PC-9 (cell line): ENCODE data around the gene SHANK1. TPM values are rescaled to one million over a fixed set of nuclear protein-coding genes. Genes with fewer than 3 reads are reported as not detected.
A peak's percentile ranks its signal among the peaks of the same experiment; 100 is the strongest.
"Not testable (repeated sequence)": the region's sequence is repeated elsewhere in the genome, so short reads cannot be mapped to it uniquely, and the experiment has no call there.

Experiments used
- BruUV-seq: library from RNA; stranded (reverse); fragments of 400-500 nt; replicated peaks from 2 replicates; lab custom pipeline; 2021; lab: Mats Ljungman, UMichigan
- CTCF ChIA-PET: fragments of 300-600 bp; sonication (Branson Sonifier 250); formaldehyde crosslinking; loops from one replicate; lab custom pipeline; 2022; ENCODE audit warnings: antibody characterized with exemption; lab: Charles Lee
- POLR2A ChIA-PET: fragments of 300-600 bp; sonication (Branson Sonifier 250); formaldehyde crosslinking; loops from one replicate; lab custom pipeline; 2022; ENCODE audit warnings: antibody characterized with exemption; ENCODE audit not compliant: unreplicated experiment; lab: Charles Lee
- DNase-seq, 2 experiments: peaks; one replicate each; pipeline versions ENCODE4 v3.0.0 to v3.0.0-alpha.2; 2015 to 2022; ENCODE audit warnings: mixed read lengths in 1 of 2
- H2AFZ ChIP-seq: fragments of 200-600 bp; sonication (generic); 2 replicates; pipeline ENCODE4 v1.8.1; 2017; ENCODE audit warnings: antibody characterized with exemption
- H3F3A ChIP-seq: fragments of 200-600 bp; sonication (generic); 2 replicates; pipeline ENCODE4 v1.8.1; 2017; ENCODE audit warnings: antibody characterized with exemption, mild to moderate bottlenecking, low read depth; ENCODE audit not compliant: insufficient read depth
- H3K27ac ChIP-seq: fragments of 200-600 bp; sonication (generic); 2 replicates; pipeline ENCODE4 v1.6.1; 2016; ENCODE audit warnings: mixed run types
- H3K27me3 ChIP-seq: fragments of 200-600 bp; sonication (generic); 2 replicates; pipeline ENCODE4 v1.6.1; 2016; ENCODE audit warnings: low read depth, mixed run types; ENCODE audit not compliant: insufficient read depth
- H3K36me3 ChIP-seq: fragments of 200-600 bp; sonication (generic); 2 replicates; pipeline ENCODE4 v1.6.1; 2016; ENCODE audit warnings: low read depth, mixed run types
- H3K4me1 ChIP-seq: fragments of 200-600 bp; sonication (generic); replicated peaks from 2 replicates; pipeline ENCODE4 v1.6.1; 2016; ENCODE audit warnings: mixed run types; ENCODE audit not compliant: insufficient read depth
- H3K4me2 ChIP-seq: fragments of 200-600 bp; sonication (generic); 2 replicates; pipeline ENCODE4 v1.6.1; 2017; ENCODE audit warnings: mixed run types
- H3K4me3 ChIP-seq: fragments of 200-600 bp; sonication (generic); 2 replicates; pipeline ENCODE4 v1.6.1; 2016; ENCODE audit warnings: mixed run types
- H3K79me2 ChIP-seq: fragments of 200-600 bp; sonication (generic); 2 replicates; pipeline ENCODE4 v1.6.1; 2017; ENCODE audit warnings: low read depth, mixed run types
- H3K9me2 ChIP-seq: fragments of 200-600 bp; sonication (generic); 2 replicates; pipeline ENCODE4 v1.8.1; 2017; ENCODE audit warnings: mild to moderate bottlenecking; ENCODE audit not compliant: insufficient read depth
- H3K9me3 ChIP-seq: fragments of 200-600 bp; sonication (generic); 2 replicates; pipeline ENCODE4 v1.8.1; 2016; ENCODE audit warnings: low read depth; ENCODE audit not compliant: insufficient read depth
- H4K20me1 ChIP-seq: fragments of 200-600 bp; sonication (generic); 2 replicates; pipeline ENCODE4 v1.8.1; 2017; ENCODE audit not compliant: insufficient read depth
- CTCF ChIP-seq: fragments of 200-600 bp; sonication (generic); conservative IDR thresholded peaks from 2 replicates; pipeline ENCODE4 v1.6.1; 2017; ENCODE audit warnings: mixed run types, antibody characterized with exemption, mild to moderate bottlenecking, moderate library complexity
- EZH2 ChIP-seq: fragments of 200-600 bp; sonication (generic); IDR thresholded peaks from 2 replicates; pipeline ENCODE4 v1.8.0; 2017; ENCODE audit warnings: antibody characterized with exemption, low read depth
- intact Hi-C: fragments of 100-400 bp; cut with micrococcal nuclease; formaldehyde crosslinking; loops from one replicate; pipeline ENCODE4 v1.10.0; 2022; ENCODE audit not compliant: unreplicated experiment
- total RNA-seq: library from RNA; stranded (reverse); gene quantifications from 2 replicates; pipeline ENCODE4 v1.2.3, GENCODE V29; 2021

SHANK1 gene
- total RNA-seq, 1 experiment from 2014 or later = not detected

DNA sequence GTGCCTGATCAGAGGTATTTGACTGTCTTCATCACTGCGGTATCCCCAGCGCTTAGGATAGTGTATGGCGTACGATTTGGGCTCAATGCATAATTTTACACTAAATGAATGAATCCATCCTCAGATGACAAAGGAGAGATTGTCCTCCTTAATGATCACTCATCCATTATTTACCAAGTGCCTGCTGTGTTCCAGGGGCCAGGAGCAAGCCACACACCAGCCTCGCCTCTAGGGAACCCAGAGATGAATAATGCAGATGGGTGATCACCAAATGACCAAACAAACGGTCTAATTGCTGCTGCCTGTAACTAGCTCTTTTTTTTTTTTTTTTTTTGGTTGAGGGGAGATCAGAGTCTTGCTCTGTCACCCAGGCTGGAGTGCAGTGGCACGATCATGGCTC, 44.8 kb upstream of the SHANK1 start:
- ChIA-PET CTCF (no interaction called here), POLR2A (no interaction called here)
- Histone ChIP-seq H3K9me2 (no peaks in the 10 kb centered on the region), H3K4me3 (no peak overlapping the region), H3K9me3 (no peaks in the 10 kb centered on the region), H3K4me1 (0 out of 2 replicates have a peak, but pooled peaks cover 4% of the 10 kb centered on the region), H3K36me3 (no peaks in the 10 kb centered on the region), H3K4me2 (no peak overlapping the region), H4K20me1 (no peaks in the 10 kb centered on the region), H3K79me2 (no peaks in the 10 kb centered on the region), H3F3A (peaks cover 4% of the 10 kb centered on the region; the same call in 1 of the 2 replicates), H3K27ac (no peak overlapping the region), H3K27me3 (peaks cover 52% of the 10 kb centered on the region), H2AFZ (no peak overlapping the region)
- TF ChIP-seq CTCF (no peak), EZH2 (no peak)
- DNase-seq = no peak
- intact Hi-C loops = no loop called here
- no TSS peak for BruUV-seq

GRCh38 chr19:50763521-50763920, 43.9 kb upstream of the SHANK1 start:
- H3K9me3 ChIP-seq, H3K9me2 ChIP-seq, DNase-seq, H3K36me3 ChIP-seq, CTCF ChIA-PET, H3K4me1 ChIP-seq, H2AFZ ChIP-seq, BruUV-seq, H3K4me3 ChIP-seq, H3K27ac ChIP-seq, H3K79me2 ChIP-seq, intact Hi-C loops, H3K4me2 ChIP-seq, H4K20me1 ChIP-seq, H3F3A ChIP-seq: not testable (repeated sequence)
- POLR2A ChIA-PET = interaction anchor here (0.6 kb wide), 1 partner anchor 19 kb away, joined by 6 read pairs; no protein-coding TSS in a partner anchor
- peaks cover 58% of the 10 kb centered on the region for H3K27me3 ChIP-seq

DNA sequence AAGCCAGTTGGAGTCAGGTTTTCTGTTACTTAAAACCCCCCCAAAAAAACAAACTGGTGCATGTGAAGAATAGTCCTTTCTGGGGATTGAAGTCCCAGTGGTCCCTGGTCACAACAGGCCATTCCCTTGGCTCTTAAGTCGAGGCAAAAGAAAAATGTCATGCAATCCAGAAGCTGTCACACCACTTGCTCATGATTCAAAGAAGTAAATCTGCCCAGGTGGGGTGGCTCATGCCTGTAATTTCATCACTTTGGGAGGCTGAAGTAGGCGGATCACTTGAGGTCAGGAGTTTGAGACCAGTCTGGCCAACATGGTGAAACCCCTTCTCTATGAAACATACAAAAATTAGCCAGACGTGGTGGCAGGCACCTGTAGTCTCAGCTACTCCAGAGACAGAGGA, 41.9 kb upstream of the SHANK1 start:
- H2AFZ ChIP-seq, H3K4me2 ChIP-seq, H3K36me3 ChIP-seq, H4K20me1 ChIP-seq, H3K79me2 ChIP-seq, H3K4me1 ChIP-seq, H3K9me2 ChIP-seq, POLR2A ChIA-PET, DNase-seq, intact Hi-C loops, H3K9me3 ChIP-seq, H3K27ac ChIP-seq, H3F3A ChIP-seq, BruUV-seq, H3K4me3 ChIP-seq: not testable (repeated sequence)
- peaks cover 75% of the 10 kb centered on the region for H3K27me3 ChIP-seq
- CTCF ChIA-PET = interaction anchor here (0.6 kb wide), 1 partner anchor 19 kb away, joined by 3 read pairs; no protein-coding TSS in a partner anchor

DNA sequence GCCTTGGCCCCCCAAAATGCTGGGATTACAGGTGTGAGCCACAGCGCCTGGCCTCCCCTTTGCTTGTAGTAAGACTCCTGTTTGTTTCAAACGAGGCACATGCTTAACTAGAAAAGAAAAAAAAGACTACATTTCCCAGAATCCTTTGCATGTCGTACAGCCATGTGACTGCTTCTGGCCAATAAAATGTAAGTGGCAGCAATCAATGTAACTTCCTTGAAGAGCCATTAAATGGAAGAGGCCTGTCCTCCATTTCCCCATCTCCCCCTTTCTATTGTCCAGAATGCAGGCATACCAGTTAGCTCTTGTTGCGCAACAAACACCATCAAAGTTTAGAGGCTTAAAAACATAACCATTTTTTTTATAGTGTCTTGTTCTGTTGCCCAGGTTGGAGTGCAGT, 40.3 kb upstream of the SHANK1 start:
- no peak overlapping the region for H3K27ac ChIP-seq
- H4K20me1 ChIP-seq = no peaks in the 10 kb centered on the region
- no peaks in the 10 kb centered on the region for H3K79me2 ChIP-seq
- no peaks in the 10 kb centered on the region for H3K36me3 ChIP-seq
- no TSS peak for BruUV-seq
- no peak for TF ChIP-seq CTCF
- TF ChIP-seq EZH2 = no peak
- intact Hi-C loops = no loop called here
- no peak overlapping the region for H3K4me3 ChIP-seq
- POLR2A ChIA-PET = no interaction called here
- no peaks in the 10 kb centered on the region for H3K9me2 ChIP-seq
- no peaks in the 10 kb centered on the region for H3K4me1 ChIP-seq
- CTCF ChIA-PET = interaction anchor here (0.6 kb wide), 1 partner anchor 18 kb away, joined by 3 read pairs; no protein-coding TSS in a partner anchor
- H3K9me3 ChIP-seq = no peaks in the 10 kb centered on the region
- no peak overlapping the region for H3K4me2 ChIP-seq
- peaks cover 82% of the 10 kb centered on the region for H3K27me3 ChIP-seq
- no peak overlapping the region for H2AFZ ChIP-seq
- peak in 1 of 2 experiments; percentile 65 for DNase-seq
- peaks cover 4% of the 10 kb centered on the region; the same call in 1 of the 2 replicates for H3F3A ChIP-seq

GRCh38 chr19:50759076-50759475, 39.5 kb upstream of the SHANK1 start:
- H3K79me2 ChIP-seq, H3K9me3 ChIP-seq, H2AFZ ChIP-seq, DNase-seq, BruUV-seq, H3K4me3 ChIP-seq, H3K4me1 ChIP-seq, H3K36me3 ChIP-seq, H4K20me1 ChIP-seq, H3K27ac ChIP-seq, intact Hi-C loops, H3F3A ChIP-seq, H3K9me2 ChIP-seq, POLR2A ChIA-PET, H3K4me2 ChIP-seq: not testable (repeated sequence)
- CTCF ChIA-PET = interaction anchor here (0.7 kb wide), 1 partner anchor 56 kb away, joined by 4 read pairs; no protein-coding TSS in a partner anchor
- peaks cover 83% of the 10 kb centered on the region for H3K27me3 ChIP-seq

- H3K79me2 ChIP-seq, POLR2A ChIA-PET, intact Hi-C loops: not testable (repeated sequence)
Measured at GRCh38 chr19:50757624-50758023, 38.0 kb upstream of the SHANK1 start.

More at GRCh38 chr19:50757624-50758023, 38.0 kb upstream of the SHANK1 start:
- H4K20me1 ChIP-seq, H3F3A ChIP-seq, CTCF ChIA-PET, BruUV-seq, H3K36me3 ChIP-seq, H3K27ac ChIP-seq, H3K4me2 ChIP-seq, H3K4me3 ChIP-seq, H2AFZ ChIP-seq, H3K9me3 ChIP-seq, H3K4me1 ChIP-seq, DNase-seq, H3K9me2 ChIP-seq: not testable (repeated sequence)
- H3K27me3 ChIP-seq = peaks cover 83% of the 10 kb centered on the region
